ENCODE results near the gene PLEKHG2. TPM values are rescaled to one million over a fixed set of nuclear protein-coding genes. Genes with fewer than 3 reads are reported as not detected.

The PLEKHG2 gene
- polyA plus RNA-seq, 4 donors, result 1.9 to 13.2 (median 6.3) TPM

GRCh38 chr19:39430675-39431593, 18.5 kb downstream of the PLEKHG2 start:
- DNase-seq (peak; percentile 36 to 38), FAIRE-seq (no peak)
- Histone ChIP-seq H3K4me3 (ENCODE audit: low read depth in 1 of 3, low read length in 3 of 3) (no peak overlapping the region), H3K36me3 (ENCODE audit: control insufficient read depth in 3 of 3, insufficient read depth in 2 of 3, low read depth in 1 of 3, low read length in 3 of 3) (peaks cover 5 to 38% (median 6%) of the 10 kb centered on the region in 3 donors), H3K27ac (ENCODE audit: low read depth in 1 of 3, low read length in 2 of 3) (peak overlapping the region; percentile 53 to 99 (median 56)), H3K27me3 (ENCODE audit: control insufficient read depth in 3 of 3, insufficient read depth in 3 of 3, low read length in 3 of 3) (no peaks in the 10 kb centered on the region), H3K4me1 (ENCODE audit: control insufficient read depth in 3 of 3, insufficient read depth in 2 of 3, low read depth in 1 of 3, low read length in 2 of 3) (peaks cover 2 to 20% (median 14%) of the 10 kb centered on the region in 3 donors), H3K9me3 (ENCODE audit: control insufficient read depth in 2 of 2, insufficient read depth in 1 of 2, low read depth in 1 of 2, low read length in 1 of 2) (no peaks in the 10 kb centered on the region)
- 48 to 65% (median 51%) methylated on average over 25 of the region's 25 CpGs for WGBS, 3 donors

- no peaks in the 10 kb centered on the region for H3K27me3 ChIP-seq (ENCODE audit: control insufficient read depth in 3 of 3, insufficient read depth in 3 of 3, low read length in 3 of 3)
- 88 to 93% (median 92%) methylated on average over 8 of the region's 8 CpGs for WGBS, 3 donors
- FAIRE-seq (no peak), DNase-seq (no peak)
- H3K4me3 ChIP-seq (ENCODE audit: low read depth in 1 of 3, low read length in 3 of 3), result no peak overlapping the region
- H3K36me3 ChIP-seq (ENCODE audit: control insufficient read depth in 3 of 3, insufficient read depth in 2 of 3, low read depth in 1 of 3, low read length in 3 of 3), result peaks cover 5 to 38% (median 6%) of the 10 kb centered on the region in 3 donors
- peaks cover 2 to 27% (median 19%) of the 10 kb centered on the region in 3 donors for H3K4me1 ChIP-seq (ENCODE audit: control insufficient read depth in 3 of 3, insufficient read depth in 2 of 3, low read depth in 1 of 3, low read length in 2 of 3)
- no peak overlapping the region for H3K27ac ChIP-seq (ENCODE audit: low read depth in 1 of 3, low read length in 2 of 3)
- no peaks in the 10 kb centered on the region for H3K9me3 ChIP-seq (ENCODE audit: control insufficient read depth in 2 of 2, insufficient read depth in 1 of 2, low read depth in 1 of 2, low read length in 1 of 2)
Observed at GRCh38 chr19:39432677-39433025, 20.2 kb downstream of the PLEKHG2 start.

- FAIRE-seq, result no peak
- Histone ChIP-seq H3K9me3 (ENCODE audit: control insufficient read depth in 2 of 2, insufficient read depth in 1 of 2, low read depth in 1 of 2, low read length in 1 of 2) (no peaks in the 10 kb centered on the region), H3K27ac (ENCODE audit: low read depth in 1 of 3, low read length in 2 of 3) (peak overlapping the region in 1 of 3 donors; percentile 12), H3K4me1 (ENCODE audit: control insufficient read depth in 3 of 3, insufficient read depth in 2 of 3, low read depth in 1 of 3, low read length in 2 of 3) (peaks cover 2 to 20% (median 19%) of the 10 kb centered on the region in 3 donors), H3K4me3 (ENCODE audit: low read depth in 1 of 3, low read length in 3 of 3) (no peak overlapping the region), H3K36me3 (ENCODE audit: control insufficient read depth in 3 of 3, insufficient read depth in 2 of 3, low read depth in 1 of 3, low read length in 3 of 3) (peaks cover 5 to 38% (median 6%) of the 10 kb centered on the region in 3 donors), H3K27me3 (ENCODE audit: control insufficient read depth in 3 of 3, insufficient read depth in 3 of 3, low read length in 3 of 3) (no peaks in the 10 kb centered on the region)
- 92 to 95% (median 94%) methylated on average over 8 of the region's 8 CpGs for WGBS, 3 donors
- no peak for DNase-seq
Observed at GRCh38 chr19:39433480-39434079, 21.1 kb downstream of the PLEKHG2 start.

GRCh38 chr19:39434123-39435076, 21.9 kb downstream of the PLEKHG2 start:
- peak overlapping the region in 1 of 3 donors; percentile 58 for H3K27ac ChIP-seq (ENCODE audit: low read depth in 1 of 3, low read length in 2 of 3)
- H3K36me3 ChIP-seq (ENCODE audit: control insufficient read depth in 3 of 3, insufficient read depth in 2 of 3, low read depth in 1 of 3, low read length in 3 of 3), result peaks cover 5 to 38% (median 6%) of the 10 kb centered on the region in 3 donors
- no peaks in the 10 kb centered on the region for H3K9me3 ChIP-seq (ENCODE audit: control insufficient read depth in 2 of 2, insufficient read depth in 1 of 2, low read depth in 1 of 2, low read length in 1 of 2)
- H3K4me1 ChIP-seq (ENCODE audit: control insufficient read depth in 3 of 3, insufficient read depth in 2 of 3, low read depth in 1 of 3, low read length in 2 of 3), result peaks cover 2 to 19% (median 16%) of the 10 kb centered on the region in 3 donors
- WGBS, 3 donors, result 24 to 43% (median 29%) methylated on average over 10 of the region's 10 CpGs
- peak overlapping the region in 2 of 3 donors; percentile 75 to 80 for H3K4me3 ChIP-seq (ENCODE audit: low read depth in 1 of 3, low read length in 3 of 3)
- DNase-seq (no peak), FAIRE-seq (no peak)
- H3K27me3 ChIP-seq (ENCODE audit: control insufficient read depth in 3 of 3, insufficient read depth in 3 of 3, low read length in 3 of 3), result no peaks in the 10 kb centered on the region

GRCh38 chr19:39435499-39436349, 23.3 kb downstream of the PLEKHG2 start, which contains the start of gene RPS16:
RPS16 (minus strand) TSS chr19:39435949; CDS start chr19:39435895, 54 bp downstream.
- DNase-seq (peak; percentile 98), FAIRE-seq (no peak)
- 0% methylated on average over 54 to 61 of the region's 61 CpGs for WGBS, 3 donors
- peak within 1 kb of the TSS; percentile 75 to 97 (median 80) for H3K4me3 ChIP-seq (ENCODE audit: low read depth in 1 of 3, low read length in 3 of 3)
- H3K4me1 ChIP-seq (ENCODE audit: control insufficient read depth in 3 of 3, insufficient read depth in 2 of 3, low read depth in 1 of 3, low read length in 2 of 3), result peaks cover 2 to 19% (median 16%) of the 10 kb centered on the region in 3 donors
- peak within 1 kb of the TSS; percentile 72 to 94 (median 83) for H3K27ac ChIP-seq (ENCODE audit: low read depth in 1 of 3, low read length in 2 of 3)
- no peaks in the 10 kb centered on the region for H3K27me3 ChIP-seq (ENCODE audit: control insufficient read depth in 3 of 3, insufficient read depth in 3 of 3, low read length in 3 of 3)
- no peaks in the 10 kb centered on the region for H3K9me3 ChIP-seq (ENCODE audit: control insufficient read depth in 2 of 2, insufficient read depth in 1 of 2, low read depth in 1 of 2, low read length in 1 of 2)
- H3K36me3 ChIP-seq (ENCODE audit: control insufficient read depth in 3 of 3, insufficient read depth in 2 of 3, low read depth in 1 of 3, low read length in 3 of 3), result peaks cover 5 to 38% (median 6%) of the 10 kb centered on the region in 3 donors

GRCh38 chr19:39436350-39436716, 23.9 kb downstream of the PLEKHG2 start:
- no peak for DNase-seq
- FAIRE-seq, result no peak
- 3 to 16% (median 4%) methylated on average over 2 of the region's 2 CpGs for WGBS, 3 donors

GRCh38 chr19:39438270-39438934, 25.9 kb downstream of the PLEKHG2 start:
- no peaks in the 10 kb centered on the region for H3K27me3 ChIP-seq (ENCODE audit: control insufficient read depth in 3 of 3, insufficient read depth in 3 of 3, low read length in 3 of 3)
- no peak for DNase-seq
- 81 to 87% (median 85%) methylated on average over 9 of the region's 9 CpGs for WGBS, 3 donors
- H3K9me3 ChIP-seq (ENCODE audit: control insufficient read depth in 2 of 2, insufficient read depth in 1 of 2, low read depth in 1 of 2, low read length in 1 of 2), result no peaks in the 10 kb centered on the region
- peaks cover 2 to 14% (median 2%) of the 10 kb centered on the region in 3 donors for H3K36me3 ChIP-seq (ENCODE audit: control insufficient read depth in 3 of 3, insufficient read depth in 2 of 3, low read depth in 1 of 3, low read length in 3 of 3)
- FAIRE-seq, result no peak
- H3K4me3 ChIP-seq (ENCODE audit: low read depth in 1 of 3, low read length in 3 of 3), result no peak overlapping the region
- no peak overlapping the region for H3K27ac ChIP-seq (ENCODE audit: low read depth in 1 of 3, low read length in 2 of 3)
- H3K4me1 ChIP-seq (ENCODE audit: control insufficient read depth in 3 of 3, insufficient read depth in 2 of 3, low read depth in 1 of 3, low read length in 2 of 3), result peaks cover 2 to 16% (median 15%) of the 10 kb centered on the region in 3 donors

More at GRCh38 chr19:39436350-39436716, 23.9 kb downstream of the PLEKHG2 start:
- Histone ChIP-seq H3K36me3 (ENCODE audit: control insufficient read depth in 3 of 3, insufficient read depth in 2 of 3, low read depth in 1 of 3, low read length in 3 of 3) (peaks cover 5 to 34% (median 6%) of the 10 kb centered on the region in 3 donors), H3K4me3 (ENCODE audit: low read depth in 1 of 3, low read length in 3 of 3) (peak overlapping the region in 2 of 3 donors; percentile 50 to 80), H3K27me3 (ENCODE audit: control insufficient read depth in 3 of 3, insufficient read depth in 3 of 3, low read length in 3 of 3) (no peaks in the 10 kb centered on the region), H3K27ac (ENCODE audit: low read depth in 1 of 3, low read length in 2 of 3) (peak overlapping the region; percentile 51 to 94 (median 72)), H3K4me1 (ENCODE audit: control insufficient read depth in 3 of 3, insufficient read depth in 2 of 3, low read depth in 1 of 3, low read length in 2 of 3) (peaks cover 2 to 16% (median 15%) of the 10 kb centered on the region in 3 donors), H3K9me3 (ENCODE audit: control insufficient read depth in 2 of 2, insufficient read depth in 1 of 2, low read depth in 1 of 2, low read length in 1 of 2) (no peaks in the 10 kb centered on the region)
